NCI-H1436 (cell line): ENCODE data around the gene B4GALT5.

Source experiments
- DNase-seq: peaks from one replicate; lab custom pipeline; 2025; lab: John Stamatoyannopoulos, UW

The B4GALT5 gene

DNA sequence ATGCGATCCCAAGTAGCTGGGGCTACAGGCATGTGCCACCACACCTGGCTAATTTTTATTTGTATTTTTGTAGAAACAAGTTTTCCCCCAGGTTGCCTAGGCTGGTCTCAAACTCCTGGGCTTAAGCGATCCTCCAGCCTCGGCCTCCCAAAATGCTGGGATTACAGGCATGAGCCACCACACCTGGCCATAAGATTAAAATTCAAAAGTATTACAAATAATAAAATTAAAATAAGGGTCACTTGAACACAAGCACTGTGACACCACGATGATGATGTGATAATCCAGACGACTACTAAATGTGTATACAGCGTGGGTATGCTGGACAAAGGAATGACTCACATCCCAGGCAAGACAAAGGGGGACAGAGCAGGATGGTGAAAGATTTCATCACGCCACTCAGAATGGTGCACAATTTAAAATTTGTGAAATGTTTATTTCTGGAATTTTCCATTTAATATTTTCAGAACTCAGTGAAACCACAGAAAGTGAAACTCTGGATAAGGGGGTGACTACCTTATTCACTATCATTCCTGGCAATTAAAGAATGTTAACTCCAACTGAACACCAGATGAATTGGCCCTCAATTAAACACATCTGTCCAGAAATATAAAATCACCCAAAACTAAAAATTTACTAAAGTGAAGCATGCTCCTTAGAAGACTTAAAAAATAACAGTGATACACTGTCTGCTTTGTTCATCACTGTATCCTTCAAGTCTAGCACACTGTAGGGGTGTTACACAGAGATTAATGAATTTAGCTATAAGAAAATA, 13.1 kb downstream of the B4GALT5 start:
- DNase-seq, result no peak

DNA sequence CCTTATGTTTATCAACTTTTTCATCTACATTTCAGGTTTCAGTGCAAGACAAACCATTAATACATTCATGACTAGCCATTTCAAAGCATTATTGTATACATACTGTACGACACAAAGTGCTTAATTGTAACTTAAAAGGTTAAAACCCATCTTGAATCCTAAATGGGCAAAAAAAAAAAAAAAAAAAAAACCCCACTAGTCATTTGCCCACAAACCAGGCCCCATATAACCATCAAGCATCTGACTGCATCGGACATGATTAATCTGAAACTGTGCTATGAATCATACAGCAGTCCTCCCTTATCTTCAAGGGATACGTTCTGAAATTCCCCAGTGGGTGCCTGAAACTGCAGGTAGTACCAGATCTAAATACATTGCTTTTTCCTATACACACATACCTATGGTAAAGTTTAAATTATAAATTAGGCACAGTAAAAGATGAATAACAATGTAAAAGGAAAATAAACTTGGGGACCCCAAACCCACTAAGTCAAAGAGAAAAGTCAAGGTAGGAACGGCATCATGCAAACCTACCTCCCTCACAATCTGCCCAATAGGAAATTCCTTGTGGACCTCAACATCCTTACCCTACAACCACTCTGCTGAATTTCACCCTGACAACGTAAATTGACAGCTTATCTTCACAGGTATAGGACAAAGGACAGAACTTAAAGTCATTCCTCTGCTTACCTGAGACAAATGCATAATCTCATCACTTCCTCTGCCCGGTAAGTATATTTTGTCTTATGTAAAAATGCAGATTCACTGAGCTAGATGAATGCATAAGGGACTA, 14.3 kb downstream of the B4GALT5 start:
- no peak for DNase-seq

- no peak for DNase-seq
Measured at GRCh38 chr20:49698477-49698876, 15.2 kb downstream of the B4GALT5 start.

GRCh38 chr20:49697071-49697470, 16.6 kb downstream of the B4GALT5 start:
- DNase-seq, result peak; percentile 25

GRCh38 chr20:49696594-49696993, 17.1 kb downstream of the B4GALT5 start:
- no peak for DNase-seq

- no peak for DNase-seq
Measured at GRCh38 chr20:49695830-49696229, 17.8 kb downstream of the B4GALT5 start.

- no peak for DNase-seq
Measured at GRCh38 chr20:49694450-49695071, 19.1 kb downstream of the B4GALT5 start.

DNA sequence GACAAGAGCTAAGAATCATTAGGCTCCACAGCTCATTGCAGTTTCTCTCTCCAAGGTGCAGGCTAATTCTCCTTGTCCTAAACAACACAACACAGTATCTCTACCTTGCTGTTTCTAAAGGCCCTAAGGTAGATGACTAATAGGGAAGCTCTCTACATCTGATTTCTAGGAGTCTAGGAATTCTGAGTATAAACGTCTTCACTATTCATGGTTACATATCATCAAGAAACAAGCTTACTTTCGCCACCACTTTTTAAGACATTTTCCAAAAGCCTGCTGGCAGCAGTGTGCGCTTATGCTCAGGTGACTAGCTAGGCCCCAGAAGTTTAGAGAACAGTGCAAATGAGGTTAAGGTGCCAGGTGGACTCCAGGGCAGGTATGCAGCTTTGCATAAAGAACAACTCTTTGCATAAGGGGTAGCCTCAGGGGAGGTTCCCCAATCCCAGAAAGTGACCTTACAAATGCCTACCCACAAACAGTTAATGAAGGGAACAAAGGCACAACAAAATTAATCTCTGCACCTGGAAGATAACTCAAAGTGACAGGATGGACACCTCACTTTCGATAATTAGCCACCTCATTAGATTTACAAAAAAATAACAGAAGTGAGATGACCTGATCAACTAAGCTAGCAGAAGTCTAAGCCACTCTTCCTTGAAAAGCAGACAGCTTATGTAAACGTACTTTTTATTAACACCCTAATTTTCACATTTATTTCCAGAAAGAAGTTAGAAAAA, 20.1 kb downstream of the B4GALT5 start:
- no peak for DNase-seq

GRCh38 chr20:49692941-49693340, 20.7 kb downstream of the B4GALT5 start:
- DNase-seq, result no peak

DNA sequence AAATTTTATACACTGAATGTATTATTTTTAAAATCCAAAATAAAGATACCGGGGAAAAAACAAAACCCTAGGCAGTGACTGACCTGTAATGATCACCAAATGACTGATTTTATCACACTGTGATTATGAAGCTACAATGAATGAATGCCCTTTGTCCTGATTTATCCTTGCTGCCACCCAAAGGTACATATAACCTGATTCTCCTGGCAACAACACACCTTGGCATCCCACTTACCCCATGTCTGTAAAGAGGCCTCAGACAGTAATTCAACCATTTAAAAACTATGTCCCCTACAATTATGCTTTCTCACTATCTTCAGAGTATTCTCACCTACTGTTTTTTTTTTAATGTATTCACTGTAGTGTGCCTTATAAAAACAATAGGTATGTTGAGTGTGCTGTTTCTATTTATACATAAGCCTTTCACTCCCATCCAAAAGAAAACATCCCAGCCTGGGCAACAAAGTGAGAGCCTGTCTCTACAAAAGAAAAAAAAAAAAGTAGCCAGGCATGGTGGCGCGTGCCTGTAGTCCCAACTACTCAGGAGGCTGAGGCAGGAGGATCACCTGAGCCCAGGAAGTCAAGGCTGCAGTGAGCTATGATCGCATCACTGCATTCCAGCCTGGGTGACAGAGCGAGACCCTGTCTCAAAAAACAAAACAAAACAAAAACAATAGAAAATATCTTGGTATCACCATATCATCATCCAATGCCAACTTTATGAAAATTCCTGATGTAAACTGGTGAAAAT, 21.7 kb downstream of the B4GALT5 start:
- DNase-seq, result no peak

DNA sequence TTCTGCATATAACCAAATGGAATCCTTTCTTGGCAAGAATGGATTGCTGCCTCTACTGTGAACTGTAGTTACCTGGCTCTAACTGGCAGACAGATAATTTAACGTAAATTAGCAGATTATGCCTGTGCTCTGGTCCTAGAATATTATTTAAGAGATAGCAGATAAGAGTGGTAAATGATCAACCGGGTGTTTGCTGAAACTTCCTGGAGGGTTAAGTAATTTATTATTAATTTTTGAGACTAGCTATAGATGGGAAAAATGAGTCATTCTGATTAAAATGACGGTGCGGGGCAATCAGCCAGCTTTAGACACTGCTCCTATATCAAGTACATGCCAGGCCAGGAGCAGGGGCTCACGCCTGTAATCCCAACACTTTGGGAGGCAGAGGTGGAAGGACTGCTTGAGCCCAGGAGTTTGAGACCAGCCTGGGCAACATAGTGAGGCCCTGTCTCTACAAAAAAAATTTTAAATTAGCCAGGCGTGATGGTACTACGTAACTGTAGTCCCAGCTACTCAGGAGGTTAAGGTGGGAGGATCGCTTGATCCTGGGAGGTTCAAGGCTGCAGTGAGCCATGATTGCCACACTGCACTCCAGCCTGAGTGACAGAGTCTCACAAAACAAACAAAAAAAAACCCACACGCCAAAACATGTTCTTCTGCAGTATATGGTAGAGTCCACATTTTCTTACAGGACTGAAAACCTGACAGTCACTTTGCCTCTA, 22.6 kb downstream of the B4GALT5 start:
- DNase-seq, result no peak

DNA sequence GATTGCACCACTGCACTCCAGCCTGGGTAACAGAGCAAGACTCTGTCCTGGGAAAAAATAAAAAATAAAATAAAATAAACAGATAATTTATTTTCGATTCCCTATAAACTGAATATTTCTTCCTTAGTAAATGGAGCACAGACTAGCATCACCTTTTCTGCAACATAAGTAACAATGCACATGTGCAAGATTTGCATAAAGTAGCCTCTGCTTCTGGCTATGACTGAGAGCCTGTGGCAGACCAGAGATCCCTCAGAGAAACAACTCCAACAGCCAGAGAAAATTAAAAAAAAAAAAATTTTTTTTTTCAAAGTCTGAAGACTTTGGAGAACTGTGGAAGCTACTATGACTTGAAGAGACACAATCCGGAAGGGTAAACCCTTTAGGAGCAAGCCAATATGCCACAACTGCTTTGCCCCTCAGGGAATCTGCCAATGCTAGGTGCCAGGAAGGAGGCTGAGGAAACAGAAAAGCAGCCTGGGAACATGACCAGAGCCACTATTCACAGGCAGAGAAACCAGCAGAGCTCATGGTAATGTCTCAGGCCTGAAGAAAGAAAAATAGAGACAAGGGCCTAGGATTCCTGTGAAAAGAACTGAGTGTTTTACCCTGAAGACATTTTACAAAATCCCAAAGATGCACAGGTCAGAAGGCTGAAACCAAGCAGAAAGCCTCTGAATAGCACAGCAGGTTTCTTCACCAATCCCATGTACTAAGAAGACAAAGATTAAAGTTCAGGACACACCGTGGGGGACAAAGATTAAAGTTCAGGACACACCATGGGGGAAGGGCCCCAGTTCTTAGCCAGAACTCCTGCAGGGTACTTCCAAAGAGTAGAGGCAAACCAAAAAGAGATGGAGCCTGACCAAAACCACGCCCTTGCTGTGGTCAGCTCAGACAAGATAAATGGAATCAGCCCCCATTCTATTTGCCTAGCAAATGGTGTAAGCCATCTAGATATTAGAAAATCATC, 25.8 kb downstream of the B4GALT5 start:
- DNase-seq, result no peak

DNA sequence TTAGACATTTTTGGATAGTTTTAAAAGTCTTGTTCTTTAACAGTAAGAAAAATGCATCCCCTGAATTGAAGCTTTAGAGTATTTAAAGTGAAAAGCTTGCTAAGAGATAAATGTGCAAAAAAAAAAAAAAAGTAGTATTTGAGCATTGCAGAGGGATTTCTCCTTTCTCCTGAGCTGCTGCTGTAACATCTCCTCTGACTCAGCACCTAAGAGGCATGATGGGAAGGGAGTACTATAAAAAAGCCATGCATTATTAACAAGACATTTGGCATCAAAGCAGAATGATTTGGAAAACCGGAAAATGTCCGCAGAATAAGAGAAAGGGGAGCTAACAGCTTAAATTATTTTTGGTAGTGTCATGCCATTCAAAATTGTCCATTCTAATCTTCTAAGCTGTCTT, 27.9 kb downstream of the B4GALT5 start:
- DNase-seq, result no peak

GRCh38 chr20:49685161-49685601, 28.5 kb downstream of the B4GALT5 start:
- DNase-seq, result no peak

DNA sequence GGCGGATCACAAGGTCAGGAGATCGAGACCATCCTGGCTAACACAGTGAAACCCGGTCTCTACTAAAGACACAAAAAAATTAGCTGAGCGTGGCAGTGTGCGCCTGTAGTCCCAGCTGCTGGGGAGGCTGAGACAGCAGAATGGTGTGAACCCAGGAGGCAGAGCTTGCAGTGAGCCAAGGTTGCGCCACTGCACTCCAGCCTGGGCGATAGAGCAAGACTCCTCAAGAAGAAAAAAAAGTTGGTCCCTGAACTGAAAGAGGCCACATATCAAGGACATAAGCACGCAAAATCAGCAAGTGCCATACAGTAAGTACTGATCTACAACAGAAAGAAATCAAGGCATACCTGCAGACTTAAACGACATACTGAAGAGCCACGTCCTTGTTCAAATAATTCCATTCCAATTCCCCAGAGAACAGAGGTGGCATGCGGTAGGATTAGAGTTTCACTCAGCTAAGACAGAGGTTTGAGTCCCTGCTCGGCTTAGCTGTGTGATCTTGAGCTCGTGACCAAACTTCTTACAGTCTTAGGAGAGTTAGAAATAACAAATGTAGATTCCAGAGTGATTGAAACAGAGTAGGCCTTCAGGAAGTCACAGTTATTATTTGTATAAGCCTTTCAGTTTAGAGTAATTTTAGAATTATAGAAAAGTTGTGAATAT, 29.2 kb downstream of the B4GALT5 start:
- DNase-seq, result no peak

DNA sequence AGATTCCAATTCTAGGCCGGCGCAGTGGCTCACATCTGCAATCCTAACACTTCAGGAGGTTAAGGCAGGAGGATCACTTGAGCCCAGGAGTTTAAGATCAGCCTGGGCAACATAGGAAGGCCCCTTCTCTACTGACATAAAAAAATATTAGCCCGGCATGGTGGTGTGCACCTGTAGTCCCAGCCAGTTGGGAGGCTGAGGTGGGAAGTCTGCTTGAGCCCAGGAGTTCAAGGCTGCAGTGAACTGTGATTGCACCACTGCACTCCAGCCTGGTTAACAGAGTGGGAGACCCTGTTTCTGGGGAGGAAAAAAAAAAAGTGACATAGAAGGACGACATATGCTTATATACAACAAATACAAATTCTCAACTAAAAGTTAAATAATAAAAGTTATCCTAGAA, 30.9 kb downstream of the B4GALT5 start:
- DNase-seq, result no peak

GRCh38 chr20:49682278-49682677, 31.4 kb downstream of the B4GALT5 start:
- no peak for DNase-seq

DNA sequence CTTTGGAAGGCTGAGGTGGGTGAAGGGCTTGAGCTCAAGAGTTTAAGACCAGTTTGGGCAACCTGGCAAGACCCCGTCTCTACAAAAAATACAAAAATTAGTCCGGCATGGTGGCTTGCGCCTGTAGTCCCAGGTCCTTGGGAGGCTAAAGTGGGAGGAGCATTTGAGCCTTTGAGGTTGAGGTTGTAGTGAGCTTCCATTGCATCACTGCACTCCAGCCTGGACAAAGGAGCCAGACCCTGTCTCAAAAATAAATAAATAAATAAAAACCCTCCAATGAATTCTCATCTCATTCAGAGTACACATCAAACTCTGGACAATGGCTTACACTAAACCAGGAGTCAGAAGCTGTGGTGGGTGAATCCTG, 31.8 kb downstream of the B4GALT5 start:
- DNase-seq, result no peak

DNA sequence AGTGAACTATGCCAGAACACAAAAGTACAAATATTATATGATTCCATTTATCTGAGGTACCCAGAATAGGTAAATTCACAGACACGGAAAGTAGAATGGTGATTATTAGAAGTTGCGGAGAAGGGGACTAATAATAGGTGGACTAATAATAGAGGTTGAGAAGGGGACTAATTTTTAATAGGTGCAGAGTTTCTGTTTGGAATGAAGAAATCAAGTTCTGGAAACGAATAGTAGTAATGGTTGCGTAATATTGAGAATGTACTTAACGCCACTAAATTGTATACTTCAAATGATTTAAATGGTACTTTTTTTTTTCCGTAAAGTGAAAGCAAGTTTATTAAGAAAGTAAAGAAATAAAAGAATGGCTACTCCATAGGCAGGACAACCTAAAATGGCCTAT, 33.2 kb downstream of the B4GALT5 start:
- no peak for DNase-seq
